NCI-H748 (cell line): Measurements from ENCODE around the gene VIPR2.
"Not testable (repeated sequence)": the region's sequence is repeated elsewhere in the genome, so short reads cannot be mapped to it uniquely, and the experiment has no call there.

Source experiments
- DNase-seq: peaks from one replicate; lab custom pipeline; 2025; ENCODE audit not compliant: unreplicated experiment; lab: John Stamatoyannopoulos, UW

Gene VIPR2

DNA sequence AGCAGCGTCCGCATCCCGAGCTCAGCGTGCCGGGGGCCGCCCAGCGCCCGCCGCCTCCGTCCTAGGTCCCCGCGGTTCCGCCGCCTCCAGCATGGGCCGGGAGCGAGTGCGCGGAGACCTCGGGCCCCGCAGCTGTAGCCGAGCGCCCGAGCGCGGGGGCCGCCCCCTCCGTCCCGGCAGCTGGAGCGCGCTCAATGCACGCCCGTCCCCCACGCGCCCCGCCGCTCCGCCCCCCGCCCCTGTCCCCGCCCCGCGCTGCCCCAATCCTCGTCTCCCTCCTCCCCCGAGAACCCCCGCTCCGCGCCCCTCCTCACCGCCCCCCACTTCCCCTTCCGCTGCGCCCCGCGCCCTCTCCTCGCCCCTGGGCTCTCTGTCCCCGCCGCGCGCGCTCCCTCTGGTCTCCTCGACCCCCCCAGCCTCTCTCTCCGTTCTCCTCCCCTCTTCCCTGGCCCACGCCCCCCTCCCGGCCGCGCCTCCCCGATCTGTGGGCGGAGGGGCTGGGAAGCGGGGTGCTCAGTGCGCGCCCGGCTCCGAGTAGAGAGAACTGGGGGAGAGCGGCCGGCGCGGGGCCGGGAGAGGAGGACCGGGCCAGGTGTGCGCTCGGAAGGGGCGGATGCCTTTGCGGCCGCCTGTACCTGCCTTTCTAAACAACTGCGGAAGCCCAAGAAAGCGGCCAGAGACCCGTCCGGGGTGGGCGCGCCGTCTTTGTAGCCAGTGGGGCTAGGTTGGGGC lies at the start of gene VIPR2:
TSS of gene VIPR2 (minus strand) at position 110 of the 732 bp plus-strand sequence. CDS start at position 14, 96 bp downstream.
- DNase-seq = peak; percentile 45

DNA sequence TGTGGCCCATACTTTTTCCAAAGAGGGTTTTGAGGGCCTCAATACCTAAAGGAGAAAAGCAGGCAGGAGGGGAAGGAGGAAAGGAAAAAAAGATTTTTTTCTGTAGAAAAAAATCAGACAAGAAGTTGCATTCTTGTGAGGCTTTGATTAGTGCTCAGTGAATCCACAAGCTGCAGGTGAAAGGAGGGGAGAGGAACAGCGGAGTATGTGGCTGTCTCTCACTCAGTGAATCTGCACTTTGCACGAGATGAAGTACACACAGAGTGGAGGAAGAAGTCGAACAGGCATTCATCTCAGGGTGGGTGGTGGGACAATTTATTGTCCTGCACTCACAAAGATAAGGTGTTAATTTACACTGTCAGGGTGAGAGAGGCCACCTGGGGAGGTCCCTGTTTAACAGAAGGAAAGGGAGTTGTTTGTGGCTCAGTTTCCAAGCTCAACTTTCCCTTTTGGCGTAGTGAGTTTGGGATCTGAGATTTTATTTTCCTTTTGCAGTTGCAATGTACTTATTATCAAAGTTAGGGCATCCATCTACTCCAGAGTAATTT lies 49.0 kb upstream of the VIPR2 start:
- no peak for DNase-seq

GRCh38 chr7:159192725-159193453 lies 48.2 kb upstream of the VIPR2 start:
- no peak for DNase-seq

- DNase-seq = no peak
Measured at GRCh38 chr7:159192013-159192412, 47.3 kb upstream of the VIPR2 start.

DNA sequence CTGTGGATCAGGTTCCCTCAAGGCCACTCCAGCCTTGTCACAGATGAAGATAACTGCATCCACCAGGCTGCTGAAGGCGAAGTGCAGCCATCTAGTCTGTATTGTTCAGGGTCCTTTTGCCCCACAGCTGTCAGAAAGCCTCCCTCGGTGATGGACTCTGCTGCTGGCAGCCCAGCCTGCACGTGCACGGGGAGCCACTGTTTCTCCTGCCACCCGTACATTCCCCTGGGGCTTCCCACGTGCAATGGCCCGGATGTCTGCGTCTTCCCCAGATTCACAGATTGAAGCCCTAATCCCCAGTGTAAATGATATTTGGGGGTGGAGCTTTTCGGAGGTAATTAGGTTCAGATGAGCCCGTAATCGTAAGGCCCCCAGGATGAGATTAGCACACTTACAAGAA lies 46.6 kb upstream of the VIPR2 start:
- no peak for DNase-seq

- no peak for DNase-seq
Measured at GRCh38 chr7:159188011-159188410, 43.3 kb upstream of the VIPR2 start.

- DNase-seq = no peak
Measured at GRCh38 chr7:159179241-159179640, 34.6 kb upstream of the VIPR2 start.

- DNase-seq = no peak
Measured at GRCh38 chr7:159177284-159177953, 32.8 kb upstream of the VIPR2 start.

GRCh38 chr7:159175792-159176191 lies 31.1 kb upstream of the VIPR2 start:
- DNase-seq = no peak

- DNase-seq = not testable (repeated sequence)
Measured at GRCh38 chr7:159175100-159175499, 30.4 kb upstream of the VIPR2 start.

DNA sequence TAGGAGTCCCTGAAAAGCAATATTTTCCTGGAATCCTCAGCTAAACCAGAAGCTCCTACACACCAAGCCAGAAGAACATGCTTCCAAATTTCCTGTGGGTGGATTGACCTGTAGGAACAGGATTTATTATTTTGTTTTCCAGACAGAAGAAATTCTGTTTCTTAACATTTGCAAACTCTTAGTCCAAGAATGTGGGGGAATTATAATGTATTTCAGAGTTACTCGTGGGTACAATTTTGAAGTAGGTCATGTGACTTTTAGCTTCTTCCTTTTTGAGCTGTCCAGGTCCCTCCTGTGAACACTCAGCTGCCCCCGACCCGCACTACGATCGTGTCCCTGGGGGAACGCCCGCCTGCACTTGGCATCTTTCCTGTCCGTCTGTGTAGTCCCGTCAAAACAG lies 27.7 kb upstream of the VIPR2 start:
- no peak for DNase-seq

DNA sequence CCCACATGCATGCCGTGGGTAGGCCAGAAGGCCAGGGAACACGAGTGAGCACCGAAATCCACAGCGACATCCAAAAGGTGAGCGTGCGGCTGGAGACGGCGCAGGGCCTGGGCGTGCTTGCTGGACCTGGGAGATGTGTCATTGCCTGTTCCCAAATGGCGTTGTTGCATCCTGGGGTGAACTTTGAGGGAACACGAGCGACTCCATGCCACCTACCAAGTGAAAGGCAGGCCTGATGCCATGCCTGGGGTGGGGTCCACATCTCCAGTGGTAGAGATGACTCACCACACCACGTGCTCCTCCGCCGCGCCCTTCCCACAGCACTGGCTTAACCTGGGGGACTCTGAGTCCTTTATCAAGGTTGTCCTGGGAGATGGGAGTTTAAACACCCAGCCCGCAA lies 24.7 kb upstream of the VIPR2 start:
- DNase-seq = no peak

- no peak for DNase-seq
Measured at GRCh38 chr7:159167139-159167538, 22.5 kb upstream of the VIPR2 start.

- no peak for DNase-seq
Measured at GRCh38 chr7:159166530-159166929, 21.9 kb upstream of the VIPR2 start.

GRCh38 chr7:159165352-159165751 lies 20.7 kb upstream of the VIPR2 start:
- no peak for DNase-seq

- not testable (repeated sequence) for DNase-seq
Measured at GRCh38 chr7:159163703-159164301, 19.1 kb upstream of the VIPR2 start.

- not testable (repeated sequence) for DNase-seq
Measured at GRCh38 chr7:159162050-159162626, 17.5 kb upstream of the VIPR2 start.

GRCh38 chr7:159160450-159160849 lies 15.8 kb upstream of the VIPR2 start:
- no peak for DNase-seq

DNA sequence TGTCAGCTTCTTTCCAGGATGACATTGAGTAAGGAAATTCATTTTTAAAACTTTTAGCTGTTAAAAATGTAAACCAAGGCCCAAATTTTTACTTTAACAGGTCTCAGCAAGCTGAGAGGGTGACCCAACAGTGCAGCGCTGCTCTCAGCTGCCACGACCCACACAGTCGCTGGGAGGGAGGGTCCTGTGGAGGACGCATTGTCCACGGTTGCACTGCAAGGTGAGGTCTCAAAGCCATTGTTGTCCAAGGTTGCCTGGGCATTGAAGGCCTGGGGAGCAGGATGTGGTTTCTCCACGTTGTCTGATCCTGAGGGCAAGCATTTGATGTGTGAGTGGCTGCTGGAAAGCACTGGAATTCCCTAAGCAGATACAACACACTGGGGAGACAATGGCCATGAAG lies 15.1 kb upstream of the VIPR2 start:
- DNase-seq = no peak

- DNase-seq = no peak
Measured at GRCh38 chr7:159158888-159159405, 14.3 kb upstream of the VIPR2 start.
